ENCODE results near the gene ABHD17A. TPM values are rescaled to one million over a fixed set of nuclear protein-coding genes. Genes with fewer than 3 reads are reported as not detected.

The ABHD17A gene
- total and polyA plus RNA-seq, 10 donors: 73.4 to 107 (median 83.6) TPM

GRCh38 chr19:1839658-1840540 lies 45.4 kb downstream of the ABHD17A start:
- H3K9me3 ChIP-seq: no peaks in the 10 kb centered on the region
- H3K27me3 ChIP-seq (replicated peaks in 1 of 7): no peaks in the 10 kb centered on the region
- H3K4me1 ChIP-seq: peaks cover 60 to 100% (median 98%) of the 10 kb centered on the region in 6 donors
- peak overlapping the region; percentile 25 to 100 (median 82) for H3K27ac ChIP-seq
- DNase-seq: no peak
- intact Hi-C loops (cut with DNase I; ENCODE audit: low total_unique reads): no loop called here
- 50 to 72% (median 60%) methylated on average over 24 to 25 of the region's 25 CpGs for WGBS, 5 donors
- peaks cover 0 to 68% (median 2%) of the 10 kb centered on the region in 6 donors for H3K36me3 ChIP-seq
- H3K4me3 ChIP-seq: peak overlapping the region in 3 of 8 donors; percentile 31 to 67 (median 42)
- TF ChIP-seq POLR2A (IDR thresholded peaks at IDR 0.05) (no peak), POLR2AphosphoS5 (IDR thresholded peaks at IDR 0.05) (peak in 2 of 3 donors; percentile 40 to 50), CTCF (IDR thresholded peaks at IDR 0.05 in 8 of 11, conservative IDR thresholded peaks at IDR 0.05 in 3 of 11) (no peak)

- 39 to 54% (median 44%) methylated on average over 16 to 23 of the region's 23 CpGs for WGBS, 5 donors
- H3K36me3 ChIP-seq: peaks cover 0 to 67% (median 0%) of the 10 kb centered on the region in 6 donors
- peak overlapping the region in 2 of 8 donors; percentile 6 to 35 for H3K4me3 ChIP-seq
- TF ChIP-seq CTCF (IDR thresholded peaks at IDR 0.05 in 8 of 11, conservative IDR thresholded peaks at IDR 0.05 in 3 of 11) (peak; percentile 72 to 96 (median 92)), POLR2A (IDR thresholded peaks at IDR 0.05) (no peak), POLR2AphosphoS5 (IDR thresholded peaks at IDR 0.05) (peak in 2 of 3 donors; percentile 65 to 74)
- no peaks in the 10 kb centered on the region for H3K9me3 ChIP-seq
- H3K27me3 ChIP-seq (replicated peaks in 1 of 7): no peaks in the 10 kb centered on the region
- peak overlapping the region in 7 of 8 donors; percentile 20 to 100 (median 78) for H3K27ac ChIP-seq
- intact Hi-C loops (cut with DNase I; ENCODE audit: low total_unique reads): no loop called here
- no peak for DNase-seq
- peaks cover 52 to 100% (median 96%) of the 10 kb centered on the region in 6 donors for H3K4me1 ChIP-seq
Measured at GRCh38 chr19:1837625-1838105, 47.6 kb downstream of the ABHD17A start.

- Histone ChIP-seq H3K9me3 (no peaks in the 10 kb centered on the region), H3K36me3 (peaks cover 0 to 66% (median 1%) of the 10 kb centered on the region in 6 donors), H3K27me3 (replicated peaks in 1 of 7) (no peaks in the 10 kb centered on the region), H3K4me1 (peaks cover 48 to 100% (median 93%) of the 10 kb centered on the region in 6 donors), H3K27ac (peak overlapping the region in 5 of 8 donors; percentile 20 to 100 (median 99)), H3K4me3 (peak overlapping the region in 1 of 8 donors; percentile 35)
- no peak for TF ChIP-seq CTCF (IDR thresholded peaks at IDR 0.05 in 8 of 11, conservative IDR thresholded peaks at IDR 0.05 in 3 of 11)
- TF ChIP-seq POLR2AphosphoS5 (IDR thresholded peaks at IDR 0.05): no peak
- no peak for TF ChIP-seq POLR2A (IDR thresholded peaks at IDR 0.05)
- WGBS, 5 donors: 73 to 81% (median 76%) methylated on average over 11 of the region's 11 CpGs; no CpG with 5 or more reads in 1 of the 5 donors
- no peak for DNase-seq
- intact Hi-C loops (cut with DNase I; ENCODE audit: low total_unique reads): no loop called here
Measured at GRCh38 chr19:1837222-1837565, 48.1 kb downstream of the ABHD17A start.

All from spleen (tissue), 11 donors.